T-helper 2 cell (primary cell): ENCODE measurements around the gene LMX1A.

Experiments used
- DNase-seq, 5 experiments: peaks; one replicate each; pipeline versions ENCODE4 v3.0.0 to v3.0.0-alpha.2; 2012 to 2022

LMX1A gene

DNA sequence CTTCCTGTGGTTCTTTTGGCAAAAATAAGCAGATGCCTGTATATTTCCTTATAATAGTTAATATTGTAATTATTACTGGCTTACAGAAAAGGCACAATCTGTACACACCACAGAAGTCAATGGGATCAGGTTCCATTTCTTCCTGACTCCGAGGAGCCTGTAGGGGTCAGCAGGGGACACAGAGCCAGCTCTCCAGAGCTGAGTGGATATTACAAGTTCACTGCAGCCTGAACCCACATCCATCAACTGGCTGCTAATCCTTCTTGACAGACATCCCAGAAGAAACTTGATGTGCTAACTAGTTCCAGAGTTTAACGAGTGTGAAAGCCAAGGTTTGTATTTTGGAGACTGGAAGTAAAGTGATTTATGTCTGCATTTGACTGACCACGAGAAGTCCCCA is 203.8 kb downstream of the LMX1A start:
- no peak for DNase-seq

DNA sequence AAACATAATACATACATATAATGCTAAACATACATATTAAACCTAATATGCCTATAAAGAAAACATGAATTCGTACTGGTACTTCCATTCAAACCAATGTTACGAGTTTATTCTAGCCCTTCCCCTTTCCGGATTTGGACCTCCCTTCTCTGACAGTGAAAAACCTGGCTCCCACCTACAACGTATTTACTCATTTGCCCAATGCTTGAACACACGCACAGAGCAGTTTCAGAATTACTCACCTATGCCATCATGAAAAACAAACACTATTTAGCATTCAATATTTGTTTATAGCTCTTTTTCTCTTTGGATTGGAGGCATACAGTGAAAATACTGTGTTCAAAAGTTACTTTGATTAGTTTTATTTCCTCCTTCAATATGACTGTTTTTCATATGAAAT is 204.4 kb downstream of the LMX1A start:
- DNase-seq = peak in 1 of 5 experiments; percentile 61
